Upper lobe of right lung (tissue), 1 donor: Measurements from ENCODE around the gene PLAU. TPM values are rescaled to one million over a fixed set of nuclear protein-coding genes. Genes with fewer than 3 reads are reported as not detected.

Source experiments
- ATAC-seq: fragments of 200-7000 bp; cut with Tn5 transposase; one replicate; pipeline ENCODE4 v1.9.1; 2020; ENCODE audit warnings: mild to moderate bottlenecking, moderate library complexity
- DNase-seq: peaks from one replicate; pipeline ENCODE4 v3.0.0-alpha.2; 2020
- H3K27ac ChIP-seq: fragments of 200-600 bp; one replicate; pipeline ENCODE4 v1.8.0; 2022
- H3K27me3 ChIP-seq: fragments of 200-600 bp; one replicate; pipeline ENCODE4 v1.8.0; 2022; ENCODE audit warnings: mild to moderate bottlenecking
- H3K36me3 ChIP-seq: fragments of 200-600 bp; one replicate; pipeline ENCODE4 v1.8.0; 2022
- H3K4me1 ChIP-seq: fragments of 200-600 bp; one replicate; pipeline ENCODE4 v1.8.0; 2022
- H3K4me3 ChIP-seq: fragments of 200-600 bp; one replicate; pipeline ENCODE4 v1.8.0; 2022; ENCODE audit warnings: mild to moderate bottlenecking
- H3K9me3 ChIP-seq: fragments of 200-600 bp; one replicate; pipeline ENCODE4 v1.8.0; 2022
- CTCF ChIP-seq: fragments of 200-600 bp; IDR thresholded peaks from one replicate; pipeline ENCODE4 v1.8.0; 2022; ENCODE audit warnings: antibody characterized with exemption
- intact Hi-C: fragments of 100-400 bp; cut with DNase I; formaldehyde crosslinking; loops from one replicate; pipeline ENCODE4 v1.11.0; 2022
- total RNA-seq: library from RNA; stranded (reverse); fragmentation: NEBNext Ultra II Directional; extraction: Animal tissue kit (Norgen Biotek cat#: 25700); gene quantifications from one replicate; pipeline ENCODE4 v1.2.1, GENCODE V29; 2021
- donor health status: DM: no; HTN: yes; CAD: no; lungs with severe emphysema.

Gene PLAU
- total RNA-seq, 1 donor from 2014 or later: 16.8 TPM

- intact Hi-C loops: no loop called here
- H3K27me3 ChIP-seq: no peaks in the 10 kb centered on the region
- no peak overlapping the region for H3K27ac ChIP-seq
- TF ChIP-seq CTCF: no peak
- no peak for DNase-seq
- ATAC-seq: no peak
- H3K4me3 ChIP-seq: no peak overlapping the region
- H3K36me3 ChIP-seq: no peaks in the 10 kb centered on the region
- no peaks in the 10 kb centered on the region for H3K9me3 ChIP-seq
- H3K4me1 ChIP-seq: no peaks in the 10 kb centered on the region
Measured at GRCh38 chr10:73934074-73934473, 23.1 kb downstream of the PLAU start.

- Histone ChIP-seq H3K4me3 (no peak overlapping the region), H3K36me3 (no peaks in the 10 kb centered on the region), H3K4me1 (peaks cover 6% of the 10 kb centered on the region), H3K27ac (no peak overlapping the region), H3K27me3 (no peaks in the 10 kb centered on the region), H3K9me3 (no peaks in the 10 kb centered on the region)
- ATAC-seq (no peak), DNase-seq (no peak)
- intact Hi-C loops: loop anchor here (5.0 kb wide), 1 partner anchor 54 kb away; no protein-coding TSS in a partner anchor
- no peak for TF ChIP-seq CTCF
Measured at GRCh38 chr10:73935895-73936294, 25.0 kb downstream of the PLAU start.

GRCh38 chr10:73937333-73938043 lies 26.6 kb downstream of the PLAU start:
- H3K9me3 ChIP-seq: no peaks in the 10 kb centered on the region
- H3K4me3 ChIP-seq: no peak overlapping the region
- peak overlapping the region; percentile 2 for H3K27ac ChIP-seq
- peaks cover 10% of the 10 kb centered on the region for H3K4me1 ChIP-seq
- TF ChIP-seq CTCF: no peak
- no peaks in the 10 kb centered on the region for H3K27me3 ChIP-seq
- intact Hi-C loops: loop anchor here (5.0 kb wide), 1 partner anchor 55 kb away; no protein-coding TSS in a partner anchor
- DNase-seq: no peak
- ATAC-seq: no peak
- no peaks in the 10 kb centered on the region for H3K36me3 ChIP-seq

- Histone ChIP-seq H3K27ac (peak overlapping the region; percentile 60), H3K36me3 (no peaks in the 10 kb centered on the region), H3K27me3 (no peaks in the 10 kb centered on the region), H3K9me3 (no peaks in the 10 kb centered on the region), H3K4me3 (peak overlapping the region; percentile 13), H3K4me1 (peaks cover 10% of the 10 kb centered on the region)
- peak; percentile 98 for ATAC-seq
- DNase-seq: peak; percentile 93
- intact Hi-C loops: no loop called here
- TF ChIP-seq CTCF: peak; percentile 94
Measured at GRCh38 chr10:73940634-73941221, 29.8 kb downstream of the PLAU start.

- H3K36me3 ChIP-seq: no peaks in the 10 kb centered on the region
- no peaks in the 10 kb centered on the region for H3K27me3 ChIP-seq
- peaks cover 10% of the 10 kb centered on the region for H3K4me1 ChIP-seq
- DNase-seq (no peak), ATAC-seq (no peak)
- no peaks in the 10 kb centered on the region for H3K9me3 ChIP-seq
- no peak for TF ChIP-seq CTCF
- H3K4me3 ChIP-seq: no peak overlapping the region
- intact Hi-C loops: no loop called here
- H3K27ac ChIP-seq: peak overlapping the region; percentile 60
Measured at GRCh38 chr10:73941300-73941699, 30.4 kb downstream of the PLAU start.
